IMR-90 (cell line): ENCODE data around the gene NTPCR. TPM values are rescaled to one million over a fixed set of nuclear protein-coding genes. Genes with fewer than 3 reads are reported as not detected.

Experiments used
- ATAC-seq: fragments of 200-7000 bp; cut with Tn5 transposase; 2 replicates; pipeline ENCODE4 v1.9.1; 2020; ENCODE audit warnings: low read depth, mild to moderate bottlenecking, moderate library complexity
- BruUV-seq: library from RNA; stranded (reverse); fragments of 400-500 nt; replicated peaks from 2 replicates; lab custom pipeline; 2021; lab: Mats Ljungman, UMichigan
- CTCF ChIA-PET: fragments of 300-600 bp; formaldehyde crosslinking; extraction: SDS; loops from one replicate; lab custom pipeline; 2021; ENCODE audit warnings: antibody characterized with exemption; lab: Yijun Ruan, JAX
- POLR2A ChIA-PET: fragments of 300-600 bp; sonication (Branson Sonifier 250); formaldehyde crosslinking; loops from one replicate; lab custom pipeline; 2022; ENCODE audit warnings: antibody characterized with exemption; ENCODE audit not compliant: unreplicated experiment; lab: Charles Lee
- DNase-seq: peaks from one replicate; pipeline ENCODE4 v3.0.0; 2013
- H2AFZ ChIP-seq: replicated peaks from 2 replicates; pipeline ENCODE3; 2013; ENCODE audit warnings: low read length, mild to moderate bottlenecking; ENCODE audit not compliant: poor library complexity
- H2AK5ac ChIP-seq: 2 replicates; pipeline ENCODE4 v1.6.1; 2013; ENCODE audit warnings: low read depth, low read length, inconsistent platforms
- H2AK9ac ChIP-seq: replicated peaks from 2 replicates; pipeline ENCODE3; 2013; ENCODE audit warnings: mild to moderate bottlenecking, low read depth, low read length, moderate library complexity; ENCODE audit not compliant: poor library complexity
- H2BK120ac ChIP-seq: 2 replicates; pipeline ENCODE4 v1.6.1; 2013; ENCODE audit warnings: low read depth, low read length, inconsistent platforms
- H2BK15ac ChIP-seq: 3 replicates; pipeline ENCODE4 v1.6.1; 2013; ENCODE audit warnings: low read depth, low read length, inconsistent platforms
- H2BK20ac ChIP-seq: 2 replicates; pipeline ENCODE4 v1.6.1; 2013; ENCODE audit warnings: low read depth, mild to moderate bottlenecking, inconsistent platforms, low read length, moderate library complexity
- H2BK5ac ChIP-seq: 2 replicates; pipeline ENCODE4 v1.6.1; 2013; ENCODE audit warnings: mild to moderate bottlenecking, low read depth, low read length, inconsistent platforms; ENCODE audit not compliant: poor library complexity, severe bottlenecking
- H3K14ac ChIP-seq: replicated peaks from 2 replicates; pipeline ENCODE4 v1.6.1; 2013; ENCODE audit warnings: low read depth, low read length, inconsistent platforms
- H3K18ac ChIP-seq: 2 replicates; pipeline ENCODE4 v1.6.1; 2013; ENCODE audit warnings: low read depth, low read length, control low read depth
- H3K23ac ChIP-seq: 2 replicates; pipeline ENCODE4 v1.6.1; 2013; ENCODE audit warnings: low read depth, low read length, inconsistent platforms
- H3K27ac ChIP-seq: 2 replicates; pipeline ENCODE4 v1.5.1; 2013; ENCODE audit warnings: mild to moderate bottlenecking, control low read depth, low read length; ENCODE audit not compliant: insufficient read depth
- H3K27me3 ChIP-seq: 2 replicates; pipeline ENCODE4 v1.6.1; 2013; ENCODE audit warnings: low read length; ENCODE audit not compliant: control insufficient read depth, insufficient read depth
- H3K36me3 ChIP-seq: 2 replicates; pipeline ENCODE4 v1.6.1; 2013; ENCODE audit warnings: low read length, mixed read lengths; ENCODE audit not compliant: control insufficient read depth, insufficient read depth
- H3K4ac ChIP-seq: 2 replicates; pipeline ENCODE4 v1.6.1; 2013; ENCODE audit warnings: low read depth, low read length, inconsistent platforms
- H3K4me1 ChIP-seq: 2 replicates; pipeline ENCODE4 v1.6.1; 2013; ENCODE audit warnings: low read length, mixed read lengths; ENCODE audit not compliant: control insufficient read depth, insufficient read depth
- H3K4me2 ChIP-seq: 2 replicates; pipeline ENCODE4 v1.6.1; 2013; ENCODE audit warnings: low read depth, mild to moderate bottlenecking, control low read depth, low read length, moderate library complexity
- H3K4me3 ChIP-seq: 2 replicates; pipeline ENCODE4 v1.5.1; 2013; ENCODE audit warnings: low read depth, mild to moderate bottlenecking, control low read depth, low read length, moderate library complexity; ENCODE audit not compliant: insufficient read depth
- H3K56ac ChIP-seq: 2 replicates; pipeline ENCODE4 v1.6.1; 2013; ENCODE audit warnings: low read length, inconsistent platforms; ENCODE audit not compliant: insufficient read depth; ENCODE audit errors: extremely low read depth
- H3K79me1 ChIP-seq, 2 experiments: 2 replicates each; pipeline ENCODE4 v1.6.1; 2013; ENCODE audit warnings: low read length in 2 of 2, inconsistent platforms in 1 of 2, low read depth in 1 of 2
- H3K9ac ChIP-seq: 2 replicates; pipeline ENCODE4 v1.6.1; 2013; ENCODE audit warnings: low read depth, low read length, control low read depth
- H3K9me1 ChIP-seq: 2 replicates; pipeline ENCODE4 v1.6.1; 2013; ENCODE audit warnings: low read length, inconsistent platforms; ENCODE audit not compliant: insufficient read depth
- H3K9me3 ChIP-seq: 2 replicates; pipeline ENCODE4 v1.6.1; 2013; ENCODE audit warnings: low read length; ENCODE audit not compliant: control insufficient read depth, insufficient read depth
- H4K20me1 ChIP-seq: 2 replicates; pipeline ENCODE4 v1.6.1; 2013; ENCODE audit warnings: low read length, inconsistent platforms; ENCODE audit not compliant: insufficient read depth
- H4K5ac ChIP-seq: 2 replicates; pipeline ENCODE4 v1.6.1; 2013; ENCODE audit warnings: mild to moderate bottlenecking, low read depth, low read length, control low read depth
- H4K8ac ChIP-seq, 2 experiments: 2 replicates each; pipeline ENCODE4 v1.6.1; 2013; ENCODE audit warnings: low read depth in 2 of 2, low read length in 2 of 2, control low read depth in 1 of 2, inconsistent platforms in 1 of 2
- H4K91ac ChIP-seq: 2 replicates; pipeline ENCODE4 v1.6.1; 2013; ENCODE audit warnings: low read depth, low read length, inconsistent platforms; ENCODE audit not compliant: insufficient read depth
- BHLHE40 ChIP-seq: fragments of 150-350 bp; IDR thresholded peaks from 2 replicates; pipeline ENCODE4 v1.6.1; 2016; ENCODE audit warnings: mild to moderate bottlenecking, low read depth, low read length
- CEBPB ChIP-seq: IDR thresholded peaks from 2 replicates; pipeline ENCODE4 v1.6.1; 2012; ENCODE audit warnings: low read depth, low read length, improper control_type of control experiment
- ELK1 ChIP-seq: fragments of 150-350 bp; IDR thresholded peaks from 2 replicates; pipeline ENCODE4 v1.6.1; 2016; ENCODE audit warnings: low read depth, mild to moderate bottlenecking, low read length, moderate library complexity, borderline replicate concordance
- FOS ChIP-seq: fragments of 150-350 bp; IDR thresholded peaks from 2 replicates; pipeline ENCODE4 v1.6.1; 2016; ENCODE audit warnings: low read depth, low read length
- MAFK ChIP-seq: IDR thresholded peaks from 2 replicates; pipeline ENCODE4 v1.6.1; 2012; ENCODE audit warnings: low read depth, low read length, improper control_type of control experiment
- MAZ ChIP-seq: IDR thresholded peaks from 2 replicates; pipeline ENCODE4 v1.6.1; 2012; ENCODE audit warnings: low read depth, mild to moderate bottlenecking, low read length, improper control_type of control experiment, moderate library complexity, borderline replicate concordance
- MXI1 ChIP-seq: IDR thresholded peaks from 2 replicates; pipeline ENCODE4 v1.6.1; 2012; ENCODE audit warnings: low read depth, mild to moderate bottlenecking, low read length, moderate library complexity, borderline replicate concordance
- RAD21 ChIP-seq: IDR thresholded peaks from 2 replicates; pipeline ENCODE4 v1.6.1; 2012; ENCODE audit warnings: low read length, improper control_type of control experiment
- RCOR1 ChIP-seq: IDR thresholded peaks from 2 replicates; pipeline ENCODE4 v1.6.1; 2012; ENCODE audit warnings: mild to moderate bottlenecking, low read length, improper control_type of control experiment; ENCODE audit not compliant: insufficient replicate concordance
- SMC3 ChIP-seq: fragments of 150-350 bp; IDR thresholded peaks from 2 replicates; pipeline ENCODE4 v1.6.1; 2016; ENCODE audit warnings: low read depth, mild to moderate bottlenecking, antibody characterized with exemption, low read length, moderate library complexity
- USF2 ChIP-seq: fragments of 150-350 bp; IDR thresholded peaks from 2 replicates; pipeline ENCODE4 v1.6.1; 2017; ENCODE audit warnings: mild to moderate bottlenecking, antibody characterized with exemption, low read length, low read depth
- WGBS, 2 experiments: methylation state at CpG; one replicate each; pipeline versions ENCODE4 v1.1.5 to v1.1.7; 2013; ENCODE audit warnings: missing lambda C conversion rate in 2 of 2; ENCODE audit not compliant: insufficient read length in 1 of 2; ENCODE audit errors: extremely low coverage in 2 of 2; 5-methylcytosine and 5-hydroxymethylcytosine counted together
- dilution Hi-C: fragments of 300-500 bp; cut with HindIII; formaldehyde crosslinking; loops from one replicate; pipeline ENCODE4 v1.14.3; 2018; ENCODE audit warnings: low sequenced_read_pairs; ENCODE audit not compliant: unreplicated experiment
- in situ Hi-C: fragments of 300-500 bp; cut with MboI; formaldehyde crosslinking; loops from 3 replicates; pipeline ENCODE4 v1.14.3; 2019; ENCODE audit warnings: low sequenced_read_pairs, inconsistent platforms, mixed read lengths
- intact Hi-C: fragments of 100-400 bp; cut with micrococcal nuclease; formaldehyde crosslinking; loops from 2 replicates; pipeline ENCODE4 v1.10.0; 2022
- polyA plus RNA-seq, 3 experiments: library from polyadenylated mRNA; depleted of rRNA; stranded (reverse); fragments of >200 nt; gene quantifications; 2 replicates each; pipeline ENCODE4 v1.2.3, GENCODE V29; 2012; ENCODE audit warnings: low replicate concordance in 1 of 3
- total RNA-seq: library from RNA; depleted of rRNA; stranded (reverse); fragments of >200 nt; gene quantifications from 2 replicates; pipeline ENCODE4 v1.2.3, GENCODE V29; 2012
- TF ChIP-seq, protein P1 (sequence below): conservative IDR thresholded peaks from 2 replicates; pipeline ENCODE4 v1.5.1; 2012; ENCODE audit warnings: mild to moderate bottlenecking, low read depth, low read length, improper control_type of control experiment

Gene NTPCR
- total and polyA plus RNA-seq, 2 of the 4 experiments (the other 2 are of a cell fraction), result 13.3 to 16.5 TPM

GRCh38 chr1:233012021-233012420, 61.6 kb downstream of the NTPCR start:
- Histone ChIP-seq H3K27ac (no peak overlapping the region), H3K27me3 (no peaks in the 10 kb centered on the region), H3K23ac (no peak overlapping the region), H3K56ac (no peak overlapping the region), H2AFZ (no peak overlapping the region), H2BK120ac (no peak overlapping the region), H3K4me1 (peaks cover 3% of the 10 kb centered on the region; the same call in 1 of the 2 replicates), H3K9me3 (no peaks in the 10 kb centered on the region), H4K8ac (no peak overlapping the region), H3K9me1 (peaks cover 5% of the 10 kb centered on the region), H3K36me3 (peaks cover 8% of the 10 kb centered on the region; the same call in 1 of the 2 replicates), H3K4me2 (no peak overlapping the region), H2AK9ac (no peak overlapping the region), H3K18ac (no peak overlapping the region), H4K20me1 (no peaks in the 10 kb centered on the region), H3K4ac (no peak overlapping the region), H2BK5ac (no peak overlapping the region), H3K9ac (no peak overlapping the region), H3K79me1 (no peaks in the 10 kb centered on the region), H2BK20ac (no peak overlapping the region), H4K91ac (no peak overlapping the region), H2AK5ac (no peak overlapping the region), H4K5ac (no peak overlapping the region), H2BK15ac (no peak overlapping the region), H3K14ac (no peak overlapping the region), H3K4me3 (no peak overlapping the region)
- no CpG with 5 or more reads among the region's 1 CpG for WGBS, 2 experiments
- intact Hi-C loops (no loop called here), in situ Hi-C loops (no loop called here), dilution Hi-C loops (no loop called here)
- BruUV-seq, result no TSS peak
- CTCF ChIA-PET, result no interaction called here
- no peak for TF ChIP-seq RCOR1
- no peak for TF ChIP-seq BHLHE40
- no peak for TF ChIP-seq MXI1
- TF ChIP-seq, protein P1, sequence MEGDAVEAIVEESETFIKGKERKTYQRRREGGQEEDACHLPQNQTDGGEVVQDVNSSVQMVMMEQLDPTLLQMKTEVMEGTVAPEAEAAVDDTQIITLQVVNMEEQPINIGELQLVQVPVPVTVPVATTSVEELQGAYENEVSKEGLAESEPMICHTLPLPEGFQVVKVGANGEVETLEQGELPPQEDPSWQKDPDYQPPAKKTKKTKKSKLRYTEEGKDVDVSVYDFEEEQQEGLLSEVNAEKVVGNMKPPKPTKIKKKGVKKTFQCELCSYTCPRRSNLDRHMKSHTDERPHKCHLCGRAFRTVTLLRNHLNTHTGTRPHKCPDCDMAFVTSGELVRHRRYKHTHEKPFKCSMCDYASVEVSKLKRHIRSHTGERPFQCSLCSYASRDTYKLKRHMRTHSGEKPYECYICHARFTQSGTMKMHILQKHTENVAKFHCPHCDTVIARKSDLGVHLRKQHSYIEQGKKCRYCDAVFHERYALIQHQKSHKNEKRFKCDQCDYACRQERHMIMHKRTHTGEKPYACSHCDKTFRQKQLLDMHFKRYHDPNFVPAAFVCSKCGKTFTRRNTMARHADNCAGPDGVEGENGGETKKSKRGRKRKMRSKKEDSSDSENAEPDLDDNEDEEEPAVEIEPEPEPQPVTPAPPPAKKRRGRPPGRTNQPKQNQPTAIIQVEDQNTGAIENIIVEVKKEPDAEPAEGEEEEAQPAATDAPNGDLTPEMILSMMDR, result no peak
- TF ChIP-seq MAZ, result no peak
- TF ChIP-seq CEBPB, result no peak
- TF ChIP-seq SMC3, result no peak
- TF ChIP-seq USF2, result no peak
- TF ChIP-seq MAFK, result no peak
- TF ChIP-seq FOS, result no peak
- no peak for TF ChIP-seq RAD21
- no peak for TF ChIP-seq ELK1
- ATAC-seq (no peak), DNase-seq (no peak)
- POLR2A ChIA-PET, result no interaction called here
